ENCODE measurements around the gene EBI3.

The EBI3 gene

GRCh38 chr19:4279267-4279529, 49.9 kb downstream of the EBI3 start:
- Histone ChIP-seq H3K18ac (ENCODE audit: low read depth in 1 of 2, low read length in 2 of 2) (no peak overlapping the region), H3K14ac (ENCODE audit: low read length in 2 of 2) (no peak overlapping the region), H3K9ac (ENCODE audit: low read length) (no peak overlapping the region), H4K8ac (ENCODE audit: low read length) (no peak overlapping the region), H2AFZ (ENCODE audit: low read depth, low read length) (no peak overlapping the region), H3K23ac (ENCODE audit: low read length in 2 of 2) (no peak overlapping the region), H3K27me3 (ENCODE audit: control insufficient read depth in 1 of 2, insufficient read depth in 1 of 2, low read length in 2 of 2) (peaks cover 55% of the 10 kb centered on the region in 2 experiments), H3K79me1 (replicated peaks; ENCODE audit: low read length, poor library complexity, severe bottlenecking) (no peaks in the 10 kb centered on the region), H4K91ac (ENCODE audit: low read length) (no peak overlapping the region), H3K27ac (ENCODE audit: low read length, poor library complexity, severe bottlenecking) (no peak overlapping the region), H3K36me3 (ENCODE audit: control insufficient read depth in 1 of 2, insufficient read depth in 2 of 2, low read depth in 1 of 2, low read length in 2 of 2) (no peaks in the 10 kb centered on the region), H3K4me1 (ENCODE audit: control insufficient read depth, insufficient read depth, low read depth, low read length) (peaks cover 17% of the 10 kb centered on the region), H2BK120ac (ENCODE audit: low read depth, low read length) (no peak overlapping the region), H3K4me3 (ENCODE audit: insufficient read depth in 1 of 2, low read depth in 1 of 2, low read length in 2 of 2) (no peak overlapping the region), H3K4me2 (ENCODE audit: low read length, poor library complexity, severe bottlenecking) (peak overlapping the region; percentile 59), H2BK15ac (ENCODE audit: low read depth, poor library complexity, severe bottlenecking) (no peak overlapping the region), H2AK5ac (ENCODE audit: low read length, severe bottlenecking) (no peak overlapping the region), H3K4ac (ENCODE audit: low read depth in 1 of 2, low read length in 2 of 2) (no peak overlapping the region), H3K9me3 (ENCODE audit: control insufficient read depth, low read length) (no peaks in the 10 kb centered on the region), H2BK5ac (ENCODE audit: low read depth, low read length, poor library complexity, severe bottlenecking) (no peak overlapping the region), H2BK12ac (ENCODE audit: low read length in 2 of 2) (no peak overlapping the region)
- WGBS = 2% methylated on average over 12 of the region's 30 CpGs
- DNase-seq = no peak

- Histone ChIP-seq H3K23ac (ENCODE audit: low read length in 2 of 2) (no peak overlapping the region), H3K4me2 (ENCODE audit: low read length, poor library complexity, severe bottlenecking) (peak overlapping the region; percentile 59), H2AFZ (ENCODE audit: low read depth, low read length) (no peak overlapping the region), H2BK120ac (ENCODE audit: low read depth, low read length) (no peak overlapping the region), H3K27me3 (ENCODE audit: control insufficient read depth in 1 of 2, insufficient read depth in 1 of 2, low read length in 2 of 2) (peaks cover 61% of the 10 kb centered on the region in 2 experiments), H2BK15ac (ENCODE audit: low read depth, poor library complexity, severe bottlenecking) (no peak overlapping the region), H3K27ac (ENCODE audit: low read length, poor library complexity, severe bottlenecking) (no peak overlapping the region), H4K8ac (ENCODE audit: low read length) (no peak overlapping the region), H3K4me1 (ENCODE audit: control insufficient read depth, insufficient read depth, low read depth, low read length) (peaks cover 21% of the 10 kb centered on the region), H3K9me3 (ENCODE audit: control insufficient read depth, low read length) (no peaks in the 10 kb centered on the region), H3K79me1 (replicated peaks; ENCODE audit: low read length, poor library complexity, severe bottlenecking) (no peaks in the 10 kb centered on the region), H3K18ac (ENCODE audit: low read depth in 1 of 2, low read length in 2 of 2) (no peak overlapping the region), H3K36me3 (ENCODE audit: control insufficient read depth in 1 of 2, insufficient read depth in 2 of 2, low read depth in 1 of 2, low read length in 2 of 2) (no peaks in the 10 kb centered on the region), H2AK5ac (ENCODE audit: low read length, severe bottlenecking) (no peak overlapping the region), H2BK5ac (ENCODE audit: low read depth, low read length, poor library complexity, severe bottlenecking) (no peak overlapping the region), H3K4me3 (ENCODE audit: insufficient read depth in 1 of 2, low read depth in 1 of 2, low read length in 2 of 2) (no peak overlapping the region), H3K14ac (ENCODE audit: low read length in 2 of 2) (no peak overlapping the region), H4K91ac (ENCODE audit: low read length) (no peak overlapping the region), H3K9ac (ENCODE audit: low read length) (no peak overlapping the region), H2BK12ac (ENCODE audit: low read length in 2 of 2) (no peak overlapping the region), H3K4ac (ENCODE audit: low read depth in 1 of 2, low read length in 2 of 2) (no peak overlapping the region)
- WGBS = 3% methylated on average over 71 of the region's 71 CpGs
- DNase-seq = no peak
Observed at GRCh38 chr19:4279530-4280422, 50.5 kb downstream of the EBI3 start.

GRCh38 chr19:4284176-4284958, 55.0 kb downstream of the EBI3 start:
- DNase-seq = no peak
- Histone ChIP-seq H4K8ac (ENCODE audit: low read length) (no peak overlapping the region), H4K91ac (ENCODE audit: low read length) (no peak overlapping the region), H3K4me3 (ENCODE audit: insufficient read depth in 1 of 2, low read depth in 1 of 2, low read length in 2 of 2) (no peak overlapping the region), H3K4me1 (ENCODE audit: control insufficient read depth, insufficient read depth, low read depth, low read length) (peaks cover 10% of the 10 kb centered on the region), H2AFZ (ENCODE audit: low read depth, low read length) (no peak overlapping the region), H3K23ac (ENCODE audit: low read length in 2 of 2) (no peak overlapping the region), H3K4me2 (ENCODE audit: low read length, poor library complexity, severe bottlenecking) (no peak overlapping the region), H3K27ac (ENCODE audit: low read length, poor library complexity, severe bottlenecking) (no peak overlapping the region), H3K79me1 (replicated peaks; ENCODE audit: low read length, poor library complexity, severe bottlenecking) (no peaks in the 10 kb centered on the region), H3K9ac (ENCODE audit: low read length) (no peak overlapping the region), H2BK15ac (ENCODE audit: low read depth, poor library complexity, severe bottlenecking) (no peak overlapping the region), H3K18ac (ENCODE audit: low read depth in 1 of 2, low read length in 2 of 2) (no peak overlapping the region), H3K14ac (ENCODE audit: low read length in 2 of 2) (no peak overlapping the region), H2BK5ac (ENCODE audit: low read depth, low read length, poor library complexity, severe bottlenecking) (no peak overlapping the region), H3K9me3 (ENCODE audit: control insufficient read depth, low read length) (no peaks in the 10 kb centered on the region), H3K4ac (ENCODE audit: low read depth in 1 of 2, low read length in 2 of 2) (no peak overlapping the region), H3K27me3 (ENCODE audit: control insufficient read depth in 1 of 2, insufficient read depth in 1 of 2, low read length in 2 of 2) (peaks cover 54 to 60% of the 10 kb centered on the region in 2 experiments), H2BK120ac (ENCODE audit: low read depth, low read length) (no peak overlapping the region), H2BK12ac (ENCODE audit: low read length in 2 of 2) (no peak overlapping the region), H2AK5ac (ENCODE audit: low read length, severe bottlenecking) (no peak overlapping the region), H3K36me3 (ENCODE audit: control insufficient read depth in 1 of 2, insufficient read depth in 2 of 2, low read depth in 1 of 2, low read length in 2 of 2) (no peaks in the 10 kb centered on the region)
- 57% methylated on average over 17 of the region's 20 CpGs for WGBS

GRCh38 chr19:4284974-4285373, 55.7 kb downstream of the EBI3 start:
- Histone ChIP-seq H3K14ac (ENCODE audit: low read length in 2 of 2) (no peak overlapping the region), H3K4me2 (ENCODE audit: low read length, poor library complexity, severe bottlenecking) (no peak overlapping the region), H2AK5ac (ENCODE audit: low read length, severe bottlenecking) (no peak overlapping the region), H3K18ac (ENCODE audit: low read depth in 1 of 2, low read length in 2 of 2) (no peak overlapping the region), H3K23ac (ENCODE audit: low read length in 2 of 2) (no peak overlapping the region), H3K27ac (ENCODE audit: low read length, poor library complexity, severe bottlenecking) (no peak overlapping the region), H3K36me3 (ENCODE audit: control insufficient read depth in 1 of 2, insufficient read depth in 2 of 2, low read depth in 1 of 2, low read length in 2 of 2) (no peaks in the 10 kb centered on the region), H3K4me3 (ENCODE audit: insufficient read depth in 1 of 2, low read depth in 1 of 2, low read length in 2 of 2) (no peak overlapping the region), H2BK120ac (ENCODE audit: low read depth, low read length) (no peak overlapping the region), H4K8ac (ENCODE audit: low read length) (no peak overlapping the region), H2BK15ac (ENCODE audit: low read depth, poor library complexity, severe bottlenecking) (no peak overlapping the region), H3K79me1 (replicated peaks; ENCODE audit: low read length, poor library complexity, severe bottlenecking) (no peaks in the 10 kb centered on the region), H3K9me3 (ENCODE audit: control insufficient read depth, low read length) (no peaks in the 10 kb centered on the region), H3K4ac (ENCODE audit: low read depth in 1 of 2, low read length in 2 of 2) (no peak overlapping the region), H3K27me3 (ENCODE audit: control insufficient read depth in 1 of 2, insufficient read depth in 1 of 2, low read length in 2 of 2) (peaks cover 49 to 54% of the 10 kb centered on the region in 2 experiments), H4K91ac (ENCODE audit: low read length) (no peak overlapping the region), H3K4me1 (ENCODE audit: control insufficient read depth, insufficient read depth, low read depth, low read length) (peaks cover 4% of the 10 kb centered on the region), H2AFZ (ENCODE audit: low read depth, low read length) (no peak overlapping the region), H2BK12ac (ENCODE audit: low read length in 2 of 2) (no peak overlapping the region), H2BK5ac (ENCODE audit: low read depth, low read length, poor library complexity, severe bottlenecking) (no peak overlapping the region), H3K9ac (ENCODE audit: low read length) (no peak overlapping the region)
- 81% methylated on average over 6 of the region's 6 CpGs for WGBS
- no peak for DNase-seq
